DND-41 (cell line): Measurements from ENCODE around the gene LRRC3B.

ENCODE experiments used
- ATAC-seq: fragments of 200-7000 bp; cut with Tn5 transposase; 3 replicates; pipeline ENCODE4 v1.9.1; 2021; ENCODE audit warnings: low read depth; ENCODE audit not compliant: insufficient read depth
- DNase-seq: peaks from one replicate; pipeline ENCODE4 v3.0.0-alpha.2; 2020
- H2AFZ ChIP-seq: 2 replicates; pipeline ENCODE4 v1.6.0; 2012; ENCODE audit warnings: low read depth, low read length
- H3K27ac ChIP-seq: 2 replicates; pipeline ENCODE4 v1.5.1; 2012; ENCODE audit warnings: low read length, inconsistent platforms
- H3K27me3 ChIP-seq: fragments of 200-600 bp; sonication (generic); 2 replicates; pipeline ENCODE4 v1.6.0; 2012; ENCODE audit warnings: low read length, mild to moderate bottlenecking, inconsistent platforms; ENCODE audit not compliant: insufficient read depth, poor library complexity
- H3K36me3 ChIP-seq: 2 replicates; pipeline ENCODE4 v1.5.1; 2012; ENCODE audit warnings: low read length, inconsistent platforms; ENCODE audit not compliant: insufficient read depth
- H3K4me1 ChIP-seq: 2 replicates; pipeline ENCODE4 v1.5.1; 2012; ENCODE audit warnings: mild to moderate bottlenecking, low read length; ENCODE audit not compliant: insufficient read depth
- H3K4me2 ChIP-seq: 2 replicates; pipeline ENCODE4 v1.6.0; 2012; ENCODE audit warnings: mild to moderate bottlenecking, moderate library complexity, low read length, inconsistent platforms; ENCODE audit not compliant: insufficient read depth
- H3K4me3 ChIP-seq, 2 experiments: fragments of 200-600 bp in 1 of 2; shearing (Covaris generic) in 1 of 2; 2 replicates each; pipeline ENCODE4 v1.5.1; 2012 to 2016; ENCODE audit warnings: inconsistent platforms in 2 of 2, low read length in 2 of 2, mild to moderate bottlenecking in 2 of 2, low read depth in 1 of 2, moderate library complexity in 1 of 2
- H3K79me2 ChIP-seq: 2 replicates; pipeline ENCODE4 v1.6.0; 2012; ENCODE audit warnings: low read length, inconsistent platforms; ENCODE audit not compliant: insufficient read depth
- H3K9ac ChIP-seq: 2 replicates; pipeline ENCODE4 v1.6.0; 2012; ENCODE audit warnings: low read depth, mild to moderate bottlenecking, inconsistent platforms, low read length, moderate library complexity
- H3K9me3 ChIP-seq: 2 replicates; pipeline ENCODE4 v1.5.1; 2012; ENCODE audit warnings: low read length, moderate library complexity, mild to moderate bottlenecking, inconsistent platforms; ENCODE audit not compliant: insufficient read depth, severe bottlenecking
- H4K20me1 ChIP-seq: 2 replicates; pipeline ENCODE4 v1.6.0; 2012; ENCODE audit warnings: low read length; ENCODE audit not compliant: insufficient read depth
- CTCF ChIP-seq: IDR thresholded peaks from 2 replicates; pipeline ENCODE4 v1.5.1; 2012; ENCODE audit warnings: borderline replicate concordance, low read length, moderate library complexity, mild to moderate bottlenecking; ENCODE audit not compliant: poor library complexity, severe bottlenecking; ENCODE audit errors: extremely low read depth
- EZH2 ChIP-seq: IDR thresholded peaks from 3 replicates; pipeline ENCODE4 v1.6.1; 2012; ENCODE audit warnings: borderline replicate concordance, low read depth, mild to moderate bottlenecking, moderate library complexity, low read length, inconsistent platforms; ENCODE audit not compliant: severe bottlenecking

Gene LRRC3B

DNA sequence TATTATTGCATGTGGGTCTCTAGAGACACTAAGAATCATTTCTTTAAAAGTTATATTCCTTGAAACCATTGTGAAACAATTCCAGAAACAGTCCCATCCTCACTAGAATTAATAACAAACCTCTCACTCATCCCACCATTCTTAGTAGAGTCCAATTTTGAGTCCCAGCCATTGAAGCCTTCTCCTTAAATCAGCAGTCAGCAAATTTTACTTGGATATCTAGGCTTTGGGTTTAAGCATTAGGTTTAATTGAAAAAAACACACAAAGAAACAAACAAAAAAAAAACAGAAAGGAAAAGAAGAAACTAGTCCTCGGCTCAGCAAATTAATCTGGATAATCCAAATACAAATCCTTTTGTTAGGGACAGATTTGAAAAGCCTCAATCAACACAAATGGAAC lies 109.3 kb downstream of the LRRC3B start:
- no peaks in the 10 kb centered on the region for H3K9me3 ChIP-seq
- ATAC-seq: no peak
- TF ChIP-seq EZH2: no peak
- TF ChIP-seq CTCF: no peak

GRCh38 chr3:26750263-26750662 lies 127.7 kb downstream of the LRRC3B start:
- H3K27me3 ChIP-seq: no peaks in the 10 kb centered on the region
- no peak overlapping the region for H3K9ac ChIP-seq
- H3K4me2 ChIP-seq: no peak overlapping the region
- H3K4me3 ChIP-seq: no peak overlapping the region
- no peaks in the 10 kb centered on the region for H3K4me1 ChIP-seq
- no peaks in the 10 kb centered on the region for H4K20me1 ChIP-seq
- no peaks in the 10 kb centered on the region for H3K36me3 ChIP-seq
- H3K79me2 ChIP-seq: no peaks in the 10 kb centered on the region
- ATAC-seq (no peak), DNase-seq (no peak)
- H2AFZ ChIP-seq: no peak overlapping the region
- no peak overlapping the region for H3K27ac ChIP-seq
- H3K9me3 ChIP-seq: no peaks in the 10 kb centered on the region
- TF ChIP-seq EZH2 (no peak), CTCF (no peak)

More for the DNA sequence above, 109.3 kb downstream of the LRRC3B start:
- no peak overlapping the region for H2AFZ ChIP-seq
- no peaks in the 10 kb centered on the region for H3K4me1 ChIP-seq
- no peak overlapping the region for H3K4me2 ChIP-seq
- H3K36me3 ChIP-seq: no peaks in the 10 kb centered on the region
- H3K27ac ChIP-seq: no peak overlapping the region
- H3K79me2 ChIP-seq: no peaks in the 10 kb centered on the region
- no peaks in the 10 kb centered on the region for H4K20me1 ChIP-seq
- H3K4me3 ChIP-seq: no peak overlapping the region
- H3K9ac ChIP-seq: no peak overlapping the region
- DNase-seq: no peak
- no peaks in the 10 kb centered on the region for H3K27me3 ChIP-seq

DNA sequence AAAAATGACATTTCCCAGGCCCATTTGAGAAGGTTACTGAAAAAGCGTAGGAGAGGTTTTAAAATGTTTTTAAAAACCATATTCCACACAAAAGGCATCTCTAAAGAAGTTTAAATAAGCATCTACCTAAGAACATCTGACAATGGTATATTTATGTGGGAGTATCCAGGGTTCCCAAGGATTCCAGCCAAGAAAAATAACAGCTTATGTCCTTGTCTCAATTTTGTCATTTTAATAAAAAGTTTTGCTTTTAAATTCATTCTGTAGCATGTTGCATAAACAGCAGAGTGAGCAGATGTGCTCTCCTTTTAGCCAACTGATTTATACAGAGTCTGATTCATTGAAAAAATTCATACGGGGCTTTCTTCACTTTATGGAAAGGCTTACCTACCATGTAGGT lies 129.9 kb downstream of the LRRC3B start:
- H3K4me1 ChIP-seq: no peaks in the 10 kb centered on the region
- TF ChIP-seq EZH2 (no peak), CTCF (no peak)
- no peaks in the 10 kb centered on the region for H3K27me3 ChIP-seq

DNA sequence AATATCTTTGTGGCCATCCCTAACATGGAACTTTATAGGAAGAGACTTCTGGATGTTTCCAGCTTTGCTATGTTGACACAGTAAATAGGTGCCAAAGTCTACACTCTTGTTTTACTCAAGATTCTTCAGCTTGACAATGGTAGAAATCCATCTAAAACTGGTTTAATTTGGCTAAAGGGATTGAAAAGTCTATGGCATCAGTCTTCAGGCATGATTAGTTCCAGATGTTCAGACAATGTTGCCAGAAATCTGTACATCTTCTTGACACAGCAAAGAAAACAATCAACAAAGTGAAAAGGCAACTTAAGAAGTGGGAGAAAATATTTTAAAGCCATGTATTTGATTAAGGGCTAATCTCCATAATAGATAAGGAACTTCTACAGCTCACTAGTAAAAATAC lies 130.5 kb downstream of the LRRC3B start:
- Histone ChIP-seq H2AFZ (no peak overlapping the region), H3K9ac (no peak overlapping the region), H3K79me2 (no peaks in the 10 kb centered on the region), H3K4me2 (no peak overlapping the region), H3K36me3 (no peaks in the 10 kb centered on the region), H4K20me1 (no peaks in the 10 kb centered on the region), H3K27ac (no peak overlapping the region), H3K27me3 (no peaks in the 10 kb centered on the region), H3K4me3 (no peak overlapping the region), H3K4me1 (no peaks in the 10 kb centered on the region), H3K9me3 (no peaks in the 10 kb centered on the region)
- no peak for DNase-seq
- ATAC-seq: no peak
- no peak for TF ChIP-seq CTCF
- TF ChIP-seq EZH2: no peak

More for the DNA sequence above, 129.9 kb downstream of the LRRC3B start:
- Histone ChIP-seq H3K4me3 (no peak overlapping the region), H3K4me2 (no peak overlapping the region), H2AFZ (no peak overlapping the region), H3K79me2 (no peaks in the 10 kb centered on the region), H3K27ac (no peak overlapping the region), H3K9me3 (no peaks in the 10 kb centered on the region), H4K20me1 (no peaks in the 10 kb centered on the region), H3K36me3 (no peaks in the 10 kb centered on the region), H3K9ac (no peak overlapping the region)
- DNase-seq (no peak), ATAC-seq (no peak)
